GM18870 (cell line): ENCODE measurements around the gene CRISP2.

Experiments used
- ATAC-seq: cut with Tn5 transposase; IDR thresholded peaks from one replicate; pipeline ENCODE4 v1.9.1; 2021; ENCODE audit warnings: moderate library complexity; ENCODE audit not compliant: unreplicated experiment

CRISP2 gene

GRCh38 chr6:49662231-49662891 lies 51.0 kb downstream of the CRISP2 start:
- no peak for ATAC-seq

- no peak for ATAC-seq
Measured at GRCh38 chr6:49653942-49654341, 59.4 kb downstream of the CRISP2 start.

DNA sequence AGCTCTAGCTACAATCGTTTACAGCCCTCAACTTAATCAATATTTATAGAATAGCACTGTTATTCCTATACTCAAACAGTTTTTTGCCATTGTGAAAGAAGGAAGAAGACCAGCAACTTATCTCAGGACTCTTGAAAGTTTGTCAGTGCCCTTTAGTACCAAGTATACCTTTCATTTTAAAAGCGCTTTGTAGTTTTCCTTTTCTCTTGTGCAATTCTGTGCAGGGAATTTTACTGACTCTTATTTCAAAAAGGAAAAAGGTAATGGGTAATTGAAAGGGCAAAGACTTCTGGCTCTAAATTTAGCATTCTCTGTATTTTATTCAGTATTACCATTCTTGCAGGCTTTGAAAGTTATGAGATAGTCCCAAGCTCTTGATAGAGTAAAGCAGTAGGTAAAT lies 59.9 kb downstream of the CRISP2 start:
- ATAC-seq: no peak

- ATAC-seq: no peak
Measured at GRCh38 chr6:49651239-49651638, 62.1 kb downstream of the CRISP2 start.

DNA sequence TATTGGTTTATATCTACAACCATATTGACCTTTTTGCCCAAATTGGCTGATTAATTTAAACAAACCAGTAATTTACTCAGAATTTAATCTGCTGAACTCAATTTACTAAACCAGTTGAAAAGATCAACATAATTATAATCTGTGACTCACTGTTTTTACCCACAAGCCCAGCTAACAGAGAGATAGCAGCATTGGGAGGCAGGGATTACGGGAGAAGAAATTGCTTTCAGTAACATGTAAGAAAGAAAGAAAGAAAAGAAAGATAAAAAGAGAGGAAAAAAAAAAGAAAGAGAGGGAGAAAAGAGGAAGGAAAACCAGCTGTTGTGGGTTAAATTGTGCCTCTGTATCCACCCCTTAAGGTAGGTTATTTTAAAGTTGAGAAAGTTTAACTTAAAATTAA lies 63.4 kb downstream of the CRISP2 start:
- no peak for ATAC-seq

DNA sequence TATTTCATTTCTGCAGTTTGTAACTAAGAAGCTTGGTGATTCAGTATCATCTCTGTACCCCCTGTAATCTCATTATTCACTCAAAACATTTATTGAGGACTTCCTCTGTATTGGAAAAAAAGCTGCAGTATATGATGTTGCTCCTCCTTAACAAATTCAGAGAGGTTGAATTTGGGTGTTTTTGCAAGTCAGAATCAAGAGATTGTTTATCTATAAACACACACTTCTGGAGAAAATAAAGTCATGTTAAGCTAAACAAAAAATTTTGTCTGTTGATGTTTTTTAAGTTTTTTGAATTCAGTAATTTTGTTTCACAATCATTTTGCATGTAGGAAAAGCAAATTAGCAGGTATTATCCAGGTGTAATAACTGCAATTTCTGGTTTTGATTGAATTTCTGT lies 65.3 kb downstream of the CRISP2 start:
- no peak for ATAC-seq

DNA sequence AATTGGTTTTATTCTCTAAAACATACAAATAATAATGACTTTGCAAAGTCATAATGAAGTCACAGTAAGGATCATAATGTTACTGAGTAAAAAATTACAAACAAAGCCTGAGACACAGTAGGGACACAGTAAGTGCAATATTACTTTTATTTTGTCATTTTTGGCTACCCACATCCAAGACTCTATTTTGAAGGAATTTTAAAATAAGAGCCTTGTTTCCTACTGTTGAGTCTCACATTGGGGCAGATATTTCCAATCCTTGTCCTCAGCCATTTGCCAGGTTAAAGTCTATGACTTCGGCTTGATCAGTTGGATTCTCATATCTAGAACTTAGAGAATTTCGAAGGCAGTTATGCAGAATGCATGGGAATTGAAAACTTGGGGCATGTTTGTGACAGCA lies 65.9 kb downstream of the CRISP2 start:
- ATAC-seq: no peak

DNA sequence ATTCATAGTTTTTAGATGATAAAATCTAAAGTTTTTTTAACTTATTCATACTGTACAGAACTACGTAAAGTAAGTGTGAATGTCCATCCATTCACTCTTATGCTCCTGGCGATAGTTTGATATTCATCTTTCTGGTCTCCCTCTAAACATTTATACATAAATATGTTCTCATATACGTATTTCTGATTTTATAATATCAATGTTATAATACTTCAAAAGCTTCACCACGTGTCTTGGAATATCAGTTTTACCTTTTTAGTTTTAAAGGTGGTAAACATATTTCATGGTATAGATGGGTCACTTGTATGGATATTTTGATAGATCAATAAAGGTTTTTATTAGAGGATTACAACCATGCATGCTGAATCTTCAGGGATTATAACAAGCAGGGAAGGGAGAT lies 66.4 kb downstream of the CRISP2 start:
- no peak for ATAC-seq

DNA sequence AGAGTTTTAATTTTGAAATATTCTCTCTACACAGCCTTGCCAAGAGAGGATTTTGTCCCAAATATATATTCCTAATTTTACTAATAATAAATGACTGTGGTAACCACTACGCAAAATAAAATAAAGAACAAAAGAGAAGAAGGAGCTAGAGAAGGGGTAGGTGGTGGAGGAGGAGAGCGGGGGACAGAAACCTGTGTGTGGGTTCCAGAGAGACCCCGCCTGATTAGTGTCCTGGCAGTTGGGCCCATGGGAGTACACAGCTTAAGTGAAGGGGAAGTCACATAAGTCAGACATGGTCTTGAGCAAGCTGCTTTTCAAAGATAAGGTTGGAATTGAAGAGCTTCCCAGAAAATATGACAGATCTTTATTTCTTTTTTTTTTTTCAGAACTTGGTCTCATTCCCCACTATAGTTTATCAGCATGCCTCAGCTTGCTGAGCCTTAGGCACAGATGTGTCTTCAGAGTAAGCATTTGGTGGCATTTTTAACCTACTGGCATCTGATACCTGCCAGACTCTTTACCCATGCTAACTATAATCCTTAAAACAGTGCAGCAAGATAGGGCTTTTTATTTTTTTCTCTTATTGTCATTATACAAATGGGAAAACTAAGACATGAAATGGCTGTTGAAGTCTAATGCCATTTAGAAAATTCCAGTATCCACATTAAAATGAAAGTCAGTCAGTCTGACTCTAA lies 67.1 kb downstream of the CRISP2 start:
- no peak for ATAC-seq

- ATAC-seq: no peak
Measured at GRCh38 chr6:49645139-49645538, 68.2 kb downstream of the CRISP2 start.
